Measurements from ENCODE around the gene NECTIN2. TPM values are rescaled to one million over a fixed set of nuclear protein-coding genes. Genes with fewer than 3 reads are reported as not detected.

The NECTIN2 gene
- total RNA-seq, 1 experiment from 2014 or later: 96.3 TPM

DNA sequence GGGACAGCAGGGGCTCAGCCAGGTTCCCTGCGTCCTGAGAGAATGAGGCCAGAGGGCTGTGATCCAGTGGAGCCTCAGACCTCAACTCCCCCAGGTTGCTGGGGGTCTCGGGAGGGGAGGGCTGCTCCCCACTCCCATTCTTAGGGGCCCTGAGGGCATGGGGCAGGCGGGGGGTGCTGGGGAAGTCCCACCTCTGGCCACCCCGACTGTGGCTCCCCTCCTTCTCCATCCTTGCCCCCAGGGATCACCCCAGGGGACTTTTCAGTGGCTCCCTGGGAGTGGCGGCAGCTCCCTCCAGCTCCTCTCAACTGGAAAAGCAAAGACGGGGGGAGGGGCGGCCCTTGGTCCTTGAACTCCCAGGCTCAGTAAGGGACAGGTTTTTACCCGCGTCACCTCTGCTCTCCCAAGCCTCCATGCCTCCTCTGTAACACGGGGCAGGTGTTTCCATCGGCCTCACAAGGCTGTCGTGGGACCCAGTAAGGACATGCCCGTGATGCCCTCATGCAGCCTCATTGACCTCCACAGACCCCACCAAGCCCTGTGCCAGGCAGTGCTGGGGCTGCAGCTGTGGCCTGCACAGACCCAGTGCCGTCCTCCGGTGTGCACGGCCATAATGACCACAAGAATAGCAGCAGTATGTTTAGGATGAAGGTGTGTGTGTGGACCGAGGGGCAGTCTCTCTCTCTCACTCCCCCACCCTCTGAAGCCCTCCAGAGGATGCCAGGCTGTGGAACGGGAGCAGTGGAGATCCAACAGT is 33.4 kb downstream of the NECTIN2 start:
- DNase-seq (ENCODE audit: low read depth, low spot score): no peak
- peaks cover 3 to 11% of the 10 kb centered on the region in 2 experiments for H3K4me1 ChIP-seq (ENCODE audit: control insufficient read depth in 1 of 2, insufficient read depth in 2 of 2, low read length in 2 of 2)
- H3K27ac ChIP-seq (ENCODE audit: low read depth, low read length): no peak overlapping the region
- no peaks in the 10 kb centered on the region for H3K9me3 ChIP-seq (ENCODE audit: control insufficient read depth in 1 of 2, insufficient read depth in 1 of 2, low read depth in 1 of 2, low read length in 2 of 2)
- H3K4me2 ChIP-seq (ENCODE audit: low read length): no peak overlapping the region
- H3K9ac ChIP-seq (ENCODE audit: low read length): no peak overlapping the region
- H4K20me1 ChIP-seq (ENCODE audit: insufficient read depth): no peaks in the 10 kb centered on the region
- intact Hi-C loops (cut with micrococcal nuclease): no loop called here
- CTCF ChIA-PET: no interaction called here
- no peak for ATAC-seq
- no peaks in the 10 kb centered on the region for H3K27me3 ChIP-seq (ENCODE audit: insufficient read depth, low read length)
- H3K4me3 ChIP-seq (replicated peaks in 1 of 2; ENCODE audit: low read depth in 1 of 2, low read length in 2 of 2): no peak overlapping the region
- no peaks in the 10 kb centered on the region for H3K79me2 ChIP-seq (ENCODE audit: insufficient read depth, low read length)
- RAD21 ChIA-PET (ENCODE audit: low non-redundant PET in 1 of 2, low total read pairs in 2 of 2, uncharacterized antibody in 2 of 2, unreplicated experiment in 2 of 2): no interaction called here
- POLR2A ChIA-PET: no interaction called here
- TF ChIP-seq RAD21 (IDR thresholded peaks at IDR 0.05; ENCODE audit: low read depth) (no peak), POLR2AphosphoS5 (IDR thresholded peaks at IDR 0.05; ENCODE audit: low read depth, low read length) (no peak), CBX3 (IDR thresholded peaks at IDR 0.05; ENCODE audit: low read depth) (no peak), TCF7L2 (IDR thresholded peaks at IDR 0.05; ENCODE audit: borderline replicate concordance, extremely low read depth, insufficient read depth, insufficient read length) (no peak), REST (IDR thresholded peaks at IDR 0.05; ENCODE audit: low read depth) (no peak), ELF1 (IDR thresholded peaks at IDR 0.05; ENCODE audit: borderline replicate concordance, low read depth) (no peak), ZFX (IDR thresholded peaks at IDR 0.05) (no peak), SIN3A (IDR thresholded peaks at IDR 0.05; ENCODE audit: low read depth) (no peak)
- TF ChIP-seq, protein P1, sequence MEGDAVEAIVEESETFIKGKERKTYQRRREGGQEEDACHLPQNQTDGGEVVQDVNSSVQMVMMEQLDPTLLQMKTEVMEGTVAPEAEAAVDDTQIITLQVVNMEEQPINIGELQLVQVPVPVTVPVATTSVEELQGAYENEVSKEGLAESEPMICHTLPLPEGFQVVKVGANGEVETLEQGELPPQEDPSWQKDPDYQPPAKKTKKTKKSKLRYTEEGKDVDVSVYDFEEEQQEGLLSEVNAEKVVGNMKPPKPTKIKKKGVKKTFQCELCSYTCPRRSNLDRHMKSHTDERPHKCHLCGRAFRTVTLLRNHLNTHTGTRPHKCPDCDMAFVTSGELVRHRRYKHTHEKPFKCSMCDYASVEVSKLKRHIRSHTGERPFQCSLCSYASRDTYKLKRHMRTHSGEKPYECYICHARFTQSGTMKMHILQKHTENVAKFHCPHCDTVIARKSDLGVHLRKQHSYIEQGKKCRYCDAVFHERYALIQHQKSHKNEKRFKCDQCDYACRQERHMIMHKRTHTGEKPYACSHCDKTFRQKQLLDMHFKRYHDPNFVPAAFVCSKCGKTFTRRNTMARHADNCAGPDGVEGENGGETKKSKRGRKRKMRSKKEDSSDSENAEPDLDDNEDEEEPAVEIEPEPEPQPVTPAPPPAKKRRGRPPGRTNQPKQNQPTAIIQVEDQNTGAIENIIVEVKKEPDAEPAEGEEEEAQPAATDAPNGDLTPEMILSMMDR (IDR thresholded peaks at IDR 0.05 in 2 of 3, conservative IDR thresholded peaks at IDR 0.05 in 1 of 3; ENCODE audit: borderline replicate concordance in 1 of 3, insufficient read depth in 1 of 3, low read depth in 2 of 3, low read length in 2 of 3): no peak
- H2AFZ ChIP-seq (ENCODE audit: low read depth, low read length, poor library complexity, severe bottlenecking): no peak overlapping the region
- no peaks in the 10 kb centered on the region for H3K9me2 ChIP-seq (ENCODE audit: insufficient read depth)
- peaks cover 11 to 12% of the 10 kb centered on the region in 2 experiments; a peak in 3 of 4 replicates for H3K36me3 ChIP-seq (ENCODE audit: control insufficient read depth in 1 of 2, insufficient read depth in 2 of 2, low read length in 2 of 2)
- BruUV-seq (replicated peaks): no TSS peak
